GM23248 (cell line): ENCODE results near the gene PCDHGA7. TPM values are rescaled to one million over a fixed set of nuclear protein-coding genes. Genes with fewer than 3 reads are reported as not detected.

Experiments used
- DNase-seq: peaks from one replicate; pipeline ENCODE4 v3.0.0-alpha.2; 2015
- H2AFZ ChIP-seq: fragments of 200-600 bp; sonication (generic); 2 replicates; pipeline ENCODE4 v1.6.1; 2016; ENCODE audit warnings: antibody characterized with exemption
- H3F3A ChIP-seq: fragments of 200-600 bp; sonication (generic); 2 replicates; pipeline ENCODE4 v1.6.1; 2016; ENCODE audit warnings: mild to moderate bottlenecking, antibody characterized with exemption, mixed run types; ENCODE audit not compliant: insufficient read depth
- H3K27ac ChIP-seq: fragments of 200-600 bp; sonication (generic); 2 replicates; pipeline ENCODE4 v1.5.1; 2016; ENCODE audit warnings: mild to moderate bottlenecking
- H3K27me3 ChIP-seq: fragments of 200-600 bp; sonication (generic); replicated peaks from 2 replicates; pipeline ENCODE4 v1.6.1; 2016; ENCODE audit warnings: mild to moderate bottlenecking; ENCODE audit not compliant: insufficient read depth
- H3K36me3 ChIP-seq: fragments of 200-600 bp; sonication (generic); 2 replicates; pipeline ENCODE4 v1.6.1; 2016; ENCODE audit warnings: low read depth, mild to moderate bottlenecking
- H3K4me1 ChIP-seq: fragments of 200-600 bp; sonication (generic); 2 replicates; pipeline ENCODE4 v1.6.1; 2016; ENCODE audit warnings: mild to moderate bottlenecking; ENCODE audit not compliant: insufficient read depth
- H3K4me2 ChIP-seq: fragments of 200-600 bp; sonication (generic); one replicate; pipeline ENCODE4 v1.6.1; 2016; ENCODE audit warnings: mild to moderate bottlenecking; ENCODE audit not compliant: unreplicated experiment
- H3K4me3 ChIP-seq: fragments of 200-600 bp; sonication (generic); 2 replicates; pipeline ENCODE4 v1.5.1; 2016; ENCODE audit warnings: mild to moderate bottlenecking
- H3K79me2 ChIP-seq: fragments of 200-600 bp; sonication (generic); 2 replicates; pipeline ENCODE4 v1.6.1; 2016; ENCODE audit warnings: mild to moderate bottlenecking; ENCODE audit not compliant: insufficient read depth
- H3K9ac ChIP-seq: fragments of 200-600 bp; sonication (generic); 2 replicates; pipeline ENCODE4 v1.6.1; 2016; ENCODE audit warnings: mild to moderate bottlenecking
- H3K9me2 ChIP-seq: fragments of 200-600 bp; sonication (generic); 2 replicates; pipeline ENCODE4 v1.6.1; 2016; ENCODE audit warnings: mixed run types, mild to moderate bottlenecking, moderate library complexity; ENCODE audit not compliant: insufficient read depth
- H3K9me3 ChIP-seq: fragments of 200-600 bp; sonication (generic); one replicate; pipeline ENCODE4 v1.6.1; 2017; ENCODE audit warnings: low read depth
- H4K20me1 ChIP-seq: fragments of 200-600 bp; sonication (generic); 2 replicates; pipeline ENCODE4 v1.6.0; 2016; ENCODE audit not compliant: insufficient read depth
- EZH2 ChIP-seq: fragments of 200-600 bp; sonication (generic); IDR thresholded peaks from 2 replicates; pipeline ENCODE4 v1.6.1; 2018; ENCODE audit warnings: antibody characterized with exemption, mild to moderate bottlenecking; ENCODE audit not compliant: insufficient read depth, poor library complexity, severe bottlenecking
- EZH2phosphoT487 ChIP-seq: fragments of 200-600 bp; sonication (generic); IDR thresholded peaks from 2 replicates; pipeline ENCODE4 v1.6.1; 2018; ENCODE audit warnings: antibody characterized with exemption, moderate library complexity, mild to moderate bottlenecking, low read depth; ENCODE audit not compliant: insufficient read depth
- WGBS, 2 experiments: methylation state at CpG; one replicate each; pipeline ENCODE4 v1.1.6; 2015 to 2017; ENCODE audit warnings: low lambda C conversion rate in 2 of 2, low coverage in 1 of 2; ENCODE audit errors: missing lambda C conversion rate in 2 of 2; 5-methylcytosine and 5-hydroxymethylcytosine counted together
- in situ Hi-C: fragments of 300-500 bp; cut with MboI; formaldehyde crosslinking; loops from 2 replicates; pipeline ENCODE4 v1.15.0; 2020
- polyA plus RNA-seq: library from polyadenylated mRNA; unstranded; fragments of >200 nt; fragmentation: Nextera tagmentation; extraction: Ambion mirVana; gene quantifications from 2 replicates; pipeline ENCODE4 v1.2.1, GENCODE V29; 2016
- total RNA-seq: library from RNA; depleted of rRNA; stranded (reverse); fragments of >200 nt; shearing (Covaris generic); gene quantifications from 2 replicates; pipeline ENCODE4 v1.2.3, GENCODE V29; 2014

Gene PCDHGA7
- total and polyA plus RNA-seq, 2 experiments from 2014 or later, result 0.43 to 1.1 TPM

- Histone ChIP-seq H3K79me2 (peaks cover 6% of the 10 kb centered on the region; the same call in 1 of the 2 replicates), H3K9me2 (no peaks in the 10 kb centered on the region), H3K4me3 (peak overlapping the region; percentile 77; the same call in 1 of the 2 replicates), H3K9ac (no peak overlapping the region), H3K27ac (no peak overlapping the region), H3K4me2 (no peak overlapping the region), H2AFZ (no peak overlapping the region), H3K27me3 (no peaks in the 10 kb centered on the region), H3K36me3 (no peaks in the 10 kb centered on the region), H3F3A (no peaks in the 10 kb centered on the region), H3K9me3 (peaks cover 3% of the 10 kb centered on the region), H4K20me1 (no peaks in the 10 kb centered on the region), H3K4me1 (no peaks in the 10 kb centered on the region)
- no peak for TF ChIP-seq EZH2phosphoT487
- TF ChIP-seq EZH2, result no peak
- WGBS, 2 experiments, result 49% methylated on average over 5 of the region's 5 CpGs
- in situ Hi-C loops, result no loop called here
- DNase-seq, result no peak
These were observed 26.4 kb upstream of the PCDHGA7 start for GRCh38 chr5:141356133-141356532.

- no peak for DNase-seq
- H3K9me3 ChIP-seq, result peaks cover 3% of the 10 kb centered on the region
- H3K4me2 ChIP-seq, result no peak overlapping the region
- no peaks in the 10 kb centered on the region for H3K27me3 ChIP-seq
- TF ChIP-seq EZH2phosphoT487 (no peak), EZH2 (no peak)
- H4K20me1 ChIP-seq, result no peaks in the 10 kb centered on the region
- H3K79me2 ChIP-seq, result peaks cover 6% of the 10 kb centered on the region; the same call in 1 of the 2 replicates
- H3K4me3 ChIP-seq, result no peak overlapping the region
- 43 to 48% methylated on average over 13 to 19 of the region's 19 CpGs for WGBS, 2 experiments
- H3K9ac ChIP-seq, result no peak overlapping the region
- in situ Hi-C loops, result no loop called here
- no peaks in the 10 kb centered on the region for H3K4me1 ChIP-seq
- no peak overlapping the region for H3K27ac ChIP-seq
- H3K36me3 ChIP-seq, result no peaks in the 10 kb centered on the region
- no peak overlapping the region for H2AFZ ChIP-seq
- no peaks in the 10 kb centered on the region for H3K9me2 ChIP-seq
- no peaks in the 10 kb centered on the region for H3F3A ChIP-seq
These were observed 25.6 kb upstream of the PCDHGA7 start for GRCh38 chr5:141356950-141357349.

GRCh38 chr5:141359790-141360426 lies 22.6 kb upstream of the PCDHGA7 start, which contains the start of gene PCDHGB2:
Gene PCDHGB2, plus strand, starts transcription at chr5:141359994. Its CDS starts 142 bp downstream, at chr5:141360136.
- H3K9me3 ChIP-seq, result peaks cover 7% of the 10 kb centered on the region
- DNase-seq, result peak; percentile 44
- in situ Hi-C loops, result no loop called here

GRCh38 chr5:141360685-141361084 lies 21.9 kb upstream of the PCDHGA7 start:
- H3K4me3 ChIP-seq, result 0 out of 2 replicates have a peak overlapping the region, but pooled peaks have one; percentile 40
- no peak overlapping the region for H3K4me2 ChIP-seq
- H3K9me3 ChIP-seq, result peaks cover 7% of the 10 kb centered on the region
- DNase-seq, result no peak
- no peaks in the 10 kb centered on the region for H3K4me1 ChIP-seq
- 47% methylated on average over 15 of the region's 15 CpGs for WGBS, 2 experiments
- no peaks in the 10 kb centered on the region for H4K20me1 ChIP-seq
- H3K27ac ChIP-seq, result no peak overlapping the region
- no peaks in the 10 kb centered on the region for H3F3A ChIP-seq
- H3K9ac ChIP-seq, result no peak overlapping the region
- no peaks in the 10 kb centered on the region for H3K27me3 ChIP-seq
- in situ Hi-C loops, result no loop called here
- no peaks in the 10 kb centered on the region; the same call in 1 of the 2 replicates for H3K36me3 ChIP-seq
- H2AFZ ChIP-seq, result no peak overlapping the region
- H3K79me2 ChIP-seq, result peaks cover 6% of the 10 kb centered on the region; the same call in 1 of the 2 replicates
- no peaks in the 10 kb centered on the region for H3K9me2 ChIP-seq
- no peak for TF ChIP-seq EZH2phosphoT487
- no peak for TF ChIP-seq EZH2

More at GRCh38 chr5:141359790-141360426, 22.6 kb upstream of the PCDHGA7 start, which contains the start of gene PCDHGB2:
- Histone ChIP-seq H3K4me1 (no peaks in the 10 kb centered on the region), H3K9me2 (no peaks in the 10 kb centered on the region), H3K27me3 (no peaks in the 10 kb centered on the region), H4K20me1 (no peaks in the 10 kb centered on the region), H3K27ac (no peak within 1 kb of the TSS), H3K36me3 (no peaks in the 10 kb centered on the region; the same call in 1 of the 2 replicates), H2AFZ (0 out of 2 replicates have a peak within 1 kb of the TSS, but pooled peaks have one; percentile 37), H3F3A (no peaks in the 10 kb centered on the region), H3K4me2 (no peak within 1 kb of the TSS), H3K9ac (no peak within 1 kb of the TSS), H3K4me3 (peak within 1 kb of the TSS; percentile 40; the same call in 1 of the 2 replicates), H3K79me2 (peaks cover 6% of the 10 kb centered on the region; the same call in 1 of the 2 replicates)
- 27 to 34% methylated on average over 24 of the region's 24 CpGs for WGBS, 2 experiments
- no peak for TF ChIP-seq EZH2
- no peak for TF ChIP-seq EZH2phosphoT487
